Lung (tissue), 12 donors: Measurements from ENCODE around the gene FTCD. TPM values are rescaled to one million over a fixed set of nuclear protein-coding genes. Genes with fewer than 3 reads are reported as not detected.

Experiments
- ATAC-seq: fragments of 200-7000 bp; cut with Tn5 transposase; one replicate; pipeline ENCODE4 v1.9.1; 2020; ENCODE audit warnings: moderate number of reproducible peaks; ENCODE audit not compliant: insufficient read depth, low FRiP score
- DNase-seq, 3 donors: peaks; one replicate each; pipeline ENCODE4 v3.0.0-alpha.2; 2013 to 2017
- H3K27ac ChIP-seq, 2 donors: one replicate each; pipeline ENCODE4 v1.5.1; 2013; ENCODE audit warnings: mild to moderate bottlenecking in 2 of 2, moderate library complexity in 2 of 2, control low read depth in 1 of 2, inconsistent platforms in 1 of 2, low read depth in 1 of 2, low read length in 1 of 2
- H3K27me3 ChIP-seq, 3 donors: one replicate each; pipeline ENCODE4 v1.5.1; 2013; ENCODE audit warnings: low read length in 2 of 3; ENCODE audit not compliant: control insufficient read depth in 3 of 3, insufficient read depth in 3 of 3
- H3K36me3 ChIP-seq, 4 donors: one replicate each; pipeline ENCODE4 v1.5.1; 2013; ENCODE audit warnings: low read length in 4 of 4, mild to moderate bottlenecking in 1 of 4, moderate library complexity in 1 of 4; ENCODE audit not compliant: control insufficient read depth in 4 of 4, insufficient read depth in 4 of 4
- H3K4me1 ChIP-seq, 5 donors: one replicate each; pipeline ENCODE4 v1.5.1; 2013; ENCODE audit warnings: low read length in 5 of 5, mild to moderate bottlenecking in 2 of 5, moderate library complexity in 1 of 5; ENCODE audit not compliant: control insufficient read depth in 5 of 5, insufficient read depth in 5 of 5
- H3K4me3 ChIP-seq: one replicate; pipeline ENCODE4 v1.5.1; 2013; ENCODE audit warnings: mild to moderate bottlenecking, control low read depth, moderate library complexity
- H3K9ac ChIP-seq, 2 donors: one replicate each; pipeline ENCODE4 v1.5.1; 2013; ENCODE audit warnings: low read length in 2 of 2, control low read depth in 1 of 2; ENCODE audit not compliant: insufficient read depth in 1 of 2
- H3K9me3 ChIP-seq, 4 donors: one replicate each; pipeline ENCODE4 v1.5.1; 2013; ENCODE audit warnings: low read length in 3 of 4, mild to moderate bottlenecking in 1 of 4, moderate library complexity in 1 of 4; ENCODE audit not compliant: control insufficient read depth in 4 of 4, insufficient read depth in 3 of 4
- CTCF ChIP-seq: IDR thresholded peaks from 2 replicates; pipeline ENCODE4 v1.5.1; 2012; ENCODE audit warnings: mild to moderate bottlenecking; ENCODE audit errors: control extremely low read depth, extremely low read depth
- WGBS, 2 donors: extraction: QIAGEN DNeasy Blood & Tissue Kit; methylation state at CpG; one replicate each; pipeline ENCODE4 v1.1.7; 2013; 5-methylcytosine and 5-hydroxymethylcytosine counted together
- polyA plus RNA-seq, 2 donors: library from polyadenylated mRNA; stranded (reverse); fragments of 200-250 nt; gene quantifications; one replicate each; pipeline ENCODE4 v1.2.1, GENCODE V29; 2013
- total RNA-seq, 2 donors: library from RNA; depleted of rRNA in 1 of 2; stranded (reverse); fragments of >200 nt in 1 of 2; gene quantifications; one replicate each; pipeline ENCODE4 v1.2.1, GENCODE V29; 2014 to 2021
- donor health status: control.
- donor health status: control.
- donor health status: Bipolar disorder and iron deficiency.
- donor health status: healthy.
- donor health status: DM: yes; HTN: yes; CAD: no.

Gene FTCD
- total and polyA plus RNA-seq, 4 donors, result 0.03 to 0.43 (median 0.20) TPM

GRCh38 chr21:46154155-46154954 lies 1.0 kb downstream of the FTCD start:
- Histone ChIP-seq H3K4me1 (peaks cover 0 to 13% (median 6%) of the 10 kb centered on the region in 5 donors), H3K27ac (no peak overlapping the region), H3K27me3 (no peaks in the 10 kb centered on the region), H3K4me3 (no peak overlapping the region), H3K36me3 (peaks cover 0 to 3% (median 0%) of the 10 kb centered on the region in 4 donors), H3K9ac (no peak overlapping the region), H3K9me3 (no peaks in the 10 kb centered on the region)
- DNase-seq (peak in 1 of 3 donors; percentile 10), ATAC-seq (no peak)
- TF ChIP-seq CTCF, result no peak
- WGBS, 2 donors, result 92 to 93% methylated on average over 38 to 39 of the region's 39 CpGs

GRCh38 chr21:46153247-46154154 lies 1.9 kb downstream of the FTCD start:
- peak; percentile 36 for TF ChIP-seq CTCF
- WGBS, 2 donors, result 34 to 37% methylated on average over 33 of the region's 33 CpGs
- no peak overlapping the region for H3K4me3 ChIP-seq
- no peaks in the 10 kb centered on the region for H3K27me3 ChIP-seq
- peak; percentile 70 to 81 (median 77) for DNase-seq
- ATAC-seq, result peak; percentile 48
- no peaks in the 10 kb centered on the region for H3K9me3 ChIP-seq
- H3K4me1 ChIP-seq, result peaks cover 0 to 13% (median 6%) of the 10 kb centered on the region in 5 donors
- H3K27ac ChIP-seq, result no peak overlapping the region
- H3K9ac ChIP-seq, result peak overlapping the region in 1 of 2 donors; percentile 49
- H3K36me3 ChIP-seq, result peaks cover 0 to 3% (median 0%) of the 10 kb centered on the region in 4 donors

- Histone ChIP-seq H3K27me3 (no peaks in the 10 kb centered on the region), H3K9ac (no peak overlapping the region), H3K36me3 (peaks cover 0 to 3% (median 0%) of the 10 kb centered on the region in 4 donors), H3K9me3 (no peaks in the 10 kb centered on the region), H3K27ac (no peak overlapping the region), H3K4me3 (no peak overlapping the region), H3K4me1 (peaks cover 0 to 13% (median 6%) of the 10 kb centered on the region in 5 donors)
- TF ChIP-seq CTCF, result no peak
- ATAC-seq (no peak), DNase-seq (no peak)
- 36 to 48% methylated on average over 15 to 18 of the region's 18 CpGs for WGBS, 2 donors
Observed at GRCh38 chr21:46152927-46153246, 2.5 kb downstream of the FTCD start.
